Measurements from ENCODE around the gene ACOT8.

GRCh38 chr20:45836841-45837240 is 20.4 kb downstream of the ACOT8 start:
- TF ChIP-seq POLR2A (IDR thresholded peaks at IDR 0.05) (no peak), POLR2AphosphoS5 (IDR thresholded peaks at IDR 0.05) (no peak), CTCF (IDR thresholded peaks at IDR 0.05) (no peak), EP300 (IDR thresholded peaks at IDR 0.05) (no peak)
